Measurements from ENCODE around the gene ADH1C. TPM values are rescaled to one million over a fixed set of nuclear protein-coding genes. Genes with fewer than 3 reads are reported as not detected.
"Not testable (repeated sequence)": the region's sequence is repeated elsewhere in the genome, so short reads cannot be mapped to it uniquely, and the experiment has no call there.

ADH1C gene
- polyA plus RNA-seq, 1 of the 3 experiments (the other 2 are of a cell fraction), result not detected

- TF ChIP-seq REST (IDR thresholded peaks at IDR 0.05; ENCODE audit: low read depth, low read length), result no peak
- TF ChIP-seq FOXJ3 (CRISPR knock-in tag; IDR thresholded peaks at IDR 0.05), result no peak
- TF ChIP-seq NFIC (IDR thresholded peaks at IDR 0.05; ENCODE audit: borderline replicate concordance), result no peak
- TF ChIP-seq FOSL2 (IDR thresholded peaks at IDR 0.05; ENCODE audit: borderline replicate concordance, low read depth), result no peak
- TF ChIP-seq EZH2phosphoT487 (IDR thresholded peaks at IDR 0.05; ENCODE audit: borderline replicate concordance, low read depth), result no peak
- TF ChIP-seq MXI1 (IDR thresholded peaks at IDR 0.05; ENCODE audit: low read depth, low read length), result no peak
- no peak for TF ChIP-seq USF2 (IDR thresholded peaks at IDR 0.05; ENCODE audit: borderline replicate concordance, low read depth, low read length)
- no peak for TF ChIP-seq CHD2 (IDR thresholded peaks at IDR 0.05; ENCODE audit: low read length, partially characterized antibody)
These were observed 26.3 kb upstream of the ADH1C start (continued) for GRCh38 chr4:99378876-99379275.

GRCh38 chr4:99377341-99377740 is 24.8 kb upstream of the ADH1C start:
- peak; percentile 20 for DNase-seq
- peak; percentile 74 for TF ChIP-seq TCF12 (IDR thresholded peaks at IDR 0.05)
- peak; percentile 60 for TF ChIP-seq CTCF (IDR thresholded peaks at IDR 0.05)
- H3K9me2 ChIP-seq; H3K4me2 ChIP-seq; H4K20me1 ChIP-seq (ENCODE audit: insufficient read depth); H3K27me3 ChIP-seq (ENCODE audit: insufficient read depth); H3K9me3 ChIP-seq; H3F3A ChIP-seq (replicated peaks; ENCODE audit: insufficient read depth); H3K36me3 ChIP-seq (replicated peaks in 1 of 2; ENCODE audit: control insufficient read depth in 1 of 2, insufficient read depth in 2 of 2, low read length in 1 of 2); H3K4me3 ChIP-seq (ENCODE audit: low read depth in 2 of 2, low read length in 1 of 2); POLR2A ChIA-PET; H3K9ac ChIP-seq; H3K27ac ChIP-seq (ENCODE audit: low read depth in 2 of 2, low read length in 1 of 2); H3K79me2 ChIP-seq (ENCODE audit: insufficient read depth); H3K4me1 ChIP-seq (ENCODE audit: control insufficient read depth in 1 of 2, insufficient read depth in 2 of 2, low read depth in 1 of 2, low read length in 1 of 2): not testable (repeated sequence)
- CTCF ChIA-PET, result interaction anchor here (0.6 kb wide), 1 partner anchor 256 kb away, joined by 3 read pairs; no protein-coding TSS in a partner anchor
- 0 out of 2 replicates have a peak overlapping the region, but pooled peaks have one; percentile 16 for H2AFZ ChIP-seq (ENCODE audit: low read depth)
- WGBS (ENCODE audit: low lambda C conversion rate), result 30% methylated on average over 6 of the region's 6 CpGs

- H3K36me3 ChIP-seq (replicated peaks in 1 of 2; ENCODE audit: control insufficient read depth in 1 of 2, insufficient read depth in 2 of 2, low read length in 1 of 2); H2AFZ ChIP-seq (ENCODE audit: low read depth); H3K4me2 ChIP-seq; H3K27me3 ChIP-seq (ENCODE audit: insufficient read depth); H4K20me1 ChIP-seq (ENCODE audit: insufficient read depth); H3K9ac ChIP-seq; H3K79me2 ChIP-seq (ENCODE audit: insufficient read depth); H3K4me1 ChIP-seq (ENCODE audit: control insufficient read depth in 1 of 2, insufficient read depth in 2 of 2, low read depth in 1 of 2, low read length in 1 of 2); H3K9me3 ChIP-seq; H3K27ac ChIP-seq (ENCODE audit: low read depth in 2 of 2, low read length in 1 of 2); POLR2A ChIA-PET; H3K9me2 ChIP-seq; DNase-seq; CTCF ChIA-PET; H3F3A ChIP-seq (replicated peaks; ENCODE audit: insufficient read depth); H3K4me3 ChIP-seq (ENCODE audit: low read depth in 2 of 2, low read length in 1 of 2): not testable (repeated sequence)
- WGBS (ENCODE audit: low lambda C conversion rate), result 29% methylated on average over 2 of the region's 2 CpGs
These were observed 19.9 kb upstream of the ADH1C start for GRCh38 chr4:99372464-99372863.

- H3K9me2 ChIP-seq; H3F3A ChIP-seq (replicated peaks; ENCODE audit: insufficient read depth); H3K4me1 ChIP-seq (ENCODE audit: control insufficient read depth in 1 of 2, insufficient read depth in 2 of 2, low read depth in 1 of 2, low read length in 1 of 2); H3K36me3 ChIP-seq (replicated peaks in 1 of 2; ENCODE audit: control insufficient read depth in 1 of 2, insufficient read depth in 2 of 2, low read length in 1 of 2); POLR2A ChIA-PET; H3K4me2 ChIP-seq; H3K4me3 ChIP-seq (ENCODE audit: low read depth in 2 of 2, low read length in 1 of 2); H3K9ac ChIP-seq; H3K27me3 ChIP-seq (ENCODE audit: insufficient read depth); H3K9me3 ChIP-seq; H2AFZ ChIP-seq (ENCODE audit: low read depth); H3K79me2 ChIP-seq (ENCODE audit: insufficient read depth); H3K27ac ChIP-seq (ENCODE audit: low read depth in 2 of 2, low read length in 1 of 2); DNase-seq; H4K20me1 ChIP-seq (ENCODE audit: insufficient read depth): not testable (repeated sequence)
- CTCF ChIA-PET, result interaction anchor here (1.4 kb wide), 1 partner anchor 96 kb away, joined by 3 read pairs; no protein-coding TSS in a partner anchor
- 0% methylated on average over 2 of the region's 2 CpGs for WGBS (ENCODE audit: low lambda C conversion rate)
These were observed 15.3 kb upstream of the ADH1C start for GRCh38 chr4:99367817-99368216.
